ENCODE measurements around the gene PANK3. TPM values are rescaled to one million over a fixed set of nuclear protein-coding genes. Genes with fewer than 3 reads are reported as not detected.
A peak's percentile ranks its signal among the peaks of the same experiment; 100 is the strongest.
"Not testable (repeated sequence)": the region's sequence is repeated elsewhere in the genome, so short reads cannot be mapped to it uniquely, and the experiment has no call there.

Gene PANK3
- total RNA-seq, 4 donors from 2014 or later = 30.6 to 43.0 (median 35.3) TPM

GRCh38 chr5:168587987-168588386 is 8.8 kb upstream of the PANK3 start:
- no peaks in the 10 kb centered on the region for H3K9me3 ChIP-seq
- no peak for ATAC-seq
- peaks cover 20% of the 10 kb centered on the region for H3K27me3 ChIP-seq

GRCh38 chr5:168585119-168585856 is 6.1 kb upstream of the PANK3 start:
- Histone ChIP-seq H3K27me3 (peaks cover 20% of the 10 kb centered on the region), H3K4me1 (peaks cover 0 to 2% (median 0%) of the 10 kb centered on the region in 3 donors), H3K4me3 (no peak overlapping the region), H3K9me3 (no peaks in the 10 kb centered on the region), H3K36me3 (no peaks in the 10 kb centered on the region), H3K27ac (no peak overlapping the region)
- 53 to 54% methylated on average over 5 of the region's 5 CpGs for WGBS, 2 donors (ENCODE audit: low coverage in 1 of 2)
- no peak for TF ChIP-seq POLR2AphosphoS5 (IDR thresholded peaks at IDR 0.05)
- no peak for TF ChIP-seq POLR2A (IDR thresholded peaks at IDR 0.05)
- no peak for TF ChIP-seq CTCF (IDR thresholded peaks at IDR 0.05)
- no peak for TF ChIP-seq EP300 (IDR thresholded peaks at IDR 0.05)
- no peak for ATAC-seq

More at GRCh38 chr5:168587987-168588386, 8.8 kb upstream of the PANK3 start:
- Histone ChIP-seq H3K4me1 (no peaks in the 10 kb centered on the region), H3K27ac (no peak overlapping the region), H3K36me3 (no peaks in the 10 kb centered on the region), H3K4me3 (no peak overlapping the region)
- no peak for TF ChIP-seq EP300 (IDR thresholded peaks at IDR 0.05)
- no peak for TF ChIP-seq POLR2AphosphoS5 (IDR thresholded peaks at IDR 0.05)
- TF ChIP-seq CTCF (IDR thresholded peaks at IDR 0.05) = no peak
- TF ChIP-seq POLR2A (IDR thresholded peaks at IDR 0.05) = no peak
- WGBS, 2 donors (ENCODE audit: low coverage in 1 of 2) = 88 to 100% methylated on average over 1 to 2 of the region's 5 CpGs

GRCh38 chr5:168583742-168584482 is 4.7 kb upstream of the PANK3 start:
- H3K9me3 ChIP-seq = no peaks in the 10 kb centered on the region
- H3K4me3 ChIP-seq = no peak overlapping the region
- H3K36me3 ChIP-seq = no peaks in the 10 kb centered on the region
- H3K27ac ChIP-seq = no peak overlapping the region
- no peak for ATAC-seq
- WGBS, 2 donors (ENCODE audit: low coverage in 1 of 2) = 57 to 79% methylated on average over 2 of the region's 2 CpGs
- peaks cover 0 to 5% (median 0%) of the 10 kb centered on the region in 3 donors for H3K4me1 ChIP-seq
- no peak for TF ChIP-seq POLR2A (IDR thresholded peaks at IDR 0.05)
- TF ChIP-seq EP300 (IDR thresholded peaks at IDR 0.05) = no peak
- peaks cover 20% of the 10 kb centered on the region for H3K27me3 ChIP-seq

GRCh38 chr5:168580814-168581469 is 1.8 kb upstream of the PANK3 start:
- H3K4me1 ChIP-seq = peaks cover 0 to 31% (median 12%) of the 10 kb centered on the region in 3 donors
- H3K4me3 ChIP-seq, H3K27me3 ChIP-seq, H3K9me3 ChIP-seq, H3K36me3 ChIP-seq, ATAC-seq, H3K27ac ChIP-seq: not testable (repeated sequence)
- WGBS, 2 donors (ENCODE audit: low coverage in 1 of 2) = 86 to 89% methylated on average over 4 to 5 of the region's 7 CpGs

- Histone ChIP-seq H3K27me3 (no peaks in the 10 kb centered on the region), H3K9me3 (no peaks in the 10 kb centered on the region), H3K27ac (peak overlapping the region; percentile 79 to 99 (median 95)), H3K4me1 (peaks cover 0 to 39% (median 12%) of the 10 kb centered on the region in 3 donors), H3K36me3 (no peaks in the 10 kb centered on the region), H3K4me3 (peak overlapping the region; percentile 73 to 82)
- no peak for TF ChIP-seq EP300 (IDR thresholded peaks at IDR 0.05)
- no peak for TF ChIP-seq CTCF (IDR thresholded peaks at IDR 0.05)
- TF ChIP-seq POLR2A (IDR thresholded peaks at IDR 0.05) = no peak
- no peak for TF ChIP-seq POLR2AphosphoS5 (IDR thresholded peaks at IDR 0.05)
- 0 to 33% methylated on average over 1 to 3 of the region's 3 CpGs for WGBS, 2 donors (ENCODE audit: low coverage in 1 of 2)
- no peak for ATAC-seq
Observed at GRCh38 chr5:168580227-168580508, 1.0 kb upstream of the PANK3 start.

Measured in gastroesophageal sphincter (tissue), 4 donors.